Mesenteric fat pad (tissue), 1 donor: Measurements from ENCODE around the gene FAM118B. TPM values are rescaled to one million over a fixed set of nuclear protein-coding genes. Genes with fewer than 3 reads are reported as not detected.

Experiments used
- DNase-seq: peaks from one replicate; pipeline ENCODE4 v3.0.0-alpha.2; 2020; ENCODE audit warnings: low spot score
- long read RNA-seq: library from polyadenylated mRNA; unstranded; transcript quantifications from one replicate; pipeline ENCODE4 v2.0.0, GENCODE V29; 2020
- total RNA-seq: library from RNA; stranded (reverse); fragmentation: NEBNext Ultra II Directional; extraction: Animal tissue kit (Norgen Biotek cat#: 25700); gene quantifications from one replicate; pipeline ENCODE4 v1.2.1, GENCODE V29; 2021
- donor health status: DM: yes; HTN: yes; CAD: no.

Gene FAM118B
- 18.7 TPM for total RNA-seq
- long read RNA-seq, transcript FAM118B-209 (9 exons, 2,402 nt) = major isoform, 48 of 93 reads
- long read RNA-seq, partial matches to known transcripts = 6 of 93 reads
- long read RNA-seq, other reads (novel, unspliced or antisense) = 35 of 93 reads

DNA sequence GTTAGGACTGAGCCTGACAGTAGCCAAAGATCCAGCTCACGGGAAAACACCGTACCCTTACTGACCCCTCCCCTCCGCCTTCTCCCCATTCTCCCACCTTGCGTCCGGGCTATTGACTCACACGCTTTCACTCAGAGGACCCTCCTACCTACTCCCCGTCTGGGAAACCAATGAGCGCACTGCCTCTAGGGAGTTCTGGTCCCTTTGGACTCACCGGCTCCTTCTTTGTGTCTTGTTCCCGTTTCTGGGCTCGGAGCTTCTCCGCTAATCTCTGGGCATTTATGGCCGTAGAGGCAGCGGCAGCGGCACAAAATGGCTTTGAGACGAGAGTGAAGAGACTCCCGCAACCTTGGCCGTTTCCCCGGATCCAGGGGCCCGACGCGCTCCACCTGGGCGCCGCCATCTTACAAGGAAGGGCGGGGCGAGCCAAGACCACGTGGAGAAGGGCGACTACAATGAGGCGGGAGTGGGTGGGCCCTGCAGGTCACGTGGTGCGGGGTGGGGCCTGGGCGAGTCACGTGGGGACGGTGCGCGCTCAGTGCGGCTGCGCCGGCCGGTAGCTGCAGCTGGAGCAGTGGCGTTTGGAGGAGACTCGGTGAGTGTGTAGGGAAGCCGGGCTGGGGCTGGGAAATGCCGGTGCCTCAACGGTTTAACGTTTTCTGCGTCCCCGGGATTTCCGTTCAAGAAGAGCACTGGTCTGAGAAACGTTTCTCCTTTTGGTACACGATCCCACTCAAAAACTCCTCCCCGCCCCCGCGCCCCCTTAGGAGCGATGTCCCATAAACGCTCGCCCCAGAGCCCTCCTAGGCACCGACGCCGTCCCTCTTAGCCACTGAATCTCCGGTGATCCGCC lies at the start of gene FAM118B, which contains the start of gene RPUSD4:
Gene FAM118B (plus strand): TSS at position 547 of the 853 bp plus-strand sequence. CDS start 23,220 bp downstream, outside the sequence.
Gene RPUSD4 (minus strand): TSS at position 415 of the 853 bp plus-strand sequence. CDS start 12 bp downstream, at position 403.
- DNase-seq = peak; percentile 100

DNA sequence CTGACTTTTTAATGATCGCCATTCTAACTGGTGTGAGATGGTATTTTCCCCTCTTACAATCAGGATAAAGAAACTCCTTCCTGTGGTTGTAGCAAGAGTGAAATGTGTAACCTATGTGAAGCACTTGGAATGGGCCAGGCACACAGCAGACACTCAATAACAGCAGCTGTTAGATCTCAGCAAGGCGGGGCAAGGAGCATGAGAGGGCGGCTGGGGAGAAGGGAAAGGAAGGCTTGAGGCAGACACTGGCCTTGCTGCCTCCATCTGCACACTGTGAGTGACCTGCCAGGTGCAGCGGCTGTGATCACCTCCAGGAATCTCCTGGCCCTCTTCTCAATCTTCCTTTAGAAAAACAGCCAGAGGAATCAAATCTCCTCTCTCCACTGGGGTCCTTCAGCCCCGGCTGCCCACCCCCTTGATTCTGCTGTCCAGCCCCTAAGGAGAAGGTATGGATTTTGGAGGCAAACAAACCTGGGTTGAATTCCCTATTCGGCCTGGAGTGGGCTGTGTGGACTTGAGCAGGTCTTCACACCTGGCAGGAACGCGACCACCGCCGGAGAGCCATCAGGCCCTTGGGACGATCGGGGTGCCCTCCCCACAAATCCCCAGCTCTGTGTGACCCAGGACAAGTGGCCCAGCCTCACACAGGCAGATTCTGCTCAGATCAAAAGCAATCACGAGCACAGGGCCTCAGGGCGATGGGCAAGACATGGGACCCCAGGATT lies 49.1 kb upstream of the FAM118B start:
- DNase-seq = no peak

DNA sequence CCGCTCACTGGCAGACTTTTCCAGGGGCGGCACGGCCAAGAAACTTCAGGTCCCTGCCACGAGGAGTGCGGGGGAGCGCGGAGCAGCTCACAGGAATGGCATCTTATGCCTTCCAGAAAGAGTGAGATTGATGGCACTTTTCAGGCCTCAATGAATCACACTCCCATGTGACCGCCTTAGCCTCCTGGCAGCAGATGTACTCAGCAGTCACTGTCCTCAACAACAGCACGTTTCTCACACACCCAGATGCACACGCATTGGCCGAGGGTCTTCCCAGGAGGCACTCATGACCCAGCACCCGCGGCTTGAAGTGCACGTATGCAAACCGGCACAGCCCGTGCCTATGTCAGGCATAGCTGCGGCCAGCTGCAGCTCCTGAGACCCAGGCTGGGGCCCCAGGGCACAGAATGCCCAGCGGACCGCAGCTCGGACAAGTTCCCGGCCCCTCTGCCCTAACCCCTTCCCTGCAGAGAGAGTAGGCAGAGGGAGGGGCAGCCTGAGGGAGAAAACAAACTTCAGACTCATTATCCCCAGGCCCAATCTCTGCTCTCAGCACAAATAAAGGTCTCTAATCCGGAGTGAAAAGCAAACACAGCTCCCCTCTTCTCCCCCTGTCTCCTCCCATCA lies 48.4 kb upstream of the FAM118B start:
- DNase-seq = no peak

DNA sequence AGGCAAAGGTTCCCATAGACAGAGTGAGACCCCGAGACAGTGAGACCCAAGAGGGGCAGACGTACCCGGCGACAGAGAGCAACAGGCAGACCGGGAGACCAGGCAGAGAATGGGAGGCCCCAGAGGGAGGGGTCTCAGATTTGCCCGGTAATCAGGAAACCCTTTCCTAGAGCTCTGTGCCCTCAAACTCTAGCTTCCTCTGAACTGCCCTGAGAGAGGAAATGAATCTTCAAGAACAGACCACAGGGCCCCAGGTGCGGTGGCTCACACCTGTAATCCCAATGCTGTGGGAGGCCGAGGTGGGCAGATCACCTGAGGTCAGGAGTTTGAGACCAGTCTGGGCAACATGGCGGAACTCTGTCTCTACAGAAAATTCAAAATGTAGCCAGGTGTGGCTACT lies 47.8 kb upstream of the FAM118B start:
- DNase-seq = no peak

DNA sequence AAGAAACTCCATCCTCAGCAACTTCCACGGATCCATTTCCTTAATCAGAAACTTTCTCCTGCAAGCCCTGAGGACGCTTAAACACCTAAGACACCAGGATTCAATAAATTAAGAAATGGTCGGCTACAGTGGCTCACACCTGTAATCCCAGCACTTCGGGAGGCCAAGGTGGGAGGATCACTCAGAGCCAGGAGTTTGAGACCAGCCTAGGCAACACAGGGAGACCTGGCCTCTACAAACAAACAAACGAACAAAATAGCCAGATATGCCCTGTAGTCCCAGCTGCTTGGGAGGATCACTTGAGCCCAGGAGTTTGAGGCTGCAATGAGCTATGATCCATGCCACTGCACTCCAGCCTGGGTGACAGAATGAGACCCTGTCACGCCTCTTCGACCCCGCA lies 46.8 kb upstream of the FAM118B start:
- no peak for DNase-seq

DNA sequence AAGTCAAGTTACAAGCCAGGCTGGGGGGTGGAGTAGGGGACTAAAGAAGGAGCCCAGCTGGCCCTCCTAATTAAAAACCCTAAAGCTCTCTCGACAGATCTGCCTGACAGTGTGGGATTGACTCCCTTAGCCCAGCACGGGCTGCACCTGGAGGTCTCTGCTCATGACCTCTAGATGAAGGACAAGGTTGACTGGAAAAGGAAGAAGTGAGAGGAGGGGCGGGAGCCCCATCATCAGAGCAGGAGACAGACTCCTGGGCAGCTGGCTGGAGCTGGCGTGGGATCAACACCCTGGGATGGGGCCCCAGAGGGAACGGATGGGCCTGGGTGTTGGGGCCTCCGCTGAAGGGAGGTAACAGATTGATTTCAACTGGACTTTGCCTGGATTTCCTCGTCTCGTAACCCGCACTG lies 46.3 kb upstream of the FAM118B start:
- no peak for DNase-seq

DNA sequence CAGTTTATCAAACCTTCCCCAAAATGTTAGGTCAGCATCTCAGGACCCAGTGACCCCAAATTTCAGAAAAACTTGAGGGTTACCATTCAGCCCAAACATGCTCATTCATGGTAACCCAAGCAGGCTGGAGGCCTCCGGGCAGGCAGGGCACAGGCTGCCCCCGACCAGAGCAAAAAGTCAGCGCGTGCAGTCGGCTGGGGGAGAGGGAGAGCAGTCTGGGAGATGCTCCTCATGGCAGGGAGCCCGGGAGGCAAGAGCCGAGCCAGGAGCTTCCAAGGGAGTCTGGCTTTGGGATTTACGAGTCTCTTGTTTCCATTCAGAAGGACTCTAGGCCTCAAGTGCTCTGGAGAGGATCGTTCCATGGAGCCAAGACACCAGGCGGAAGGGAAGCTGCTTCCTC lies 45.8 kb upstream of the FAM118B start:
- DNase-seq = no peak

DNA sequence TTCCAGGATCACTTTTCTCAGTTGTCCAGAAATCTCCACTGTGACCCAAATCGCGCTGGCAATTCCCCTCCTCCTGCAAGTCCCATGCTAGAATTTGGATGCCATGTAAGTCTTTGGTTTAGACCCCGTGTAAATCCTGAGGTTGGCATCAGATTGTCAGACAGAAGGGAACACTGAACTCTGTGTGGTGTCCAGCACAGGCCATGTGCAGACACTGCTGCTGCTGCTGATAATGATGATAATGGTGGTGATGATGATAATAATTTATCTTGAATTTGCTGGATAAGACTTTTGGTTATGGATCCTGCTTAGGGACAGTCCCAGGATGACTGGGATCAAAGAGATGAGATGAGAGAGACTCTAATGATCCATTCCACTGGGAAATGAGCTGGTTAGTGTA lies 45.2 kb upstream of the FAM118B start:
- no peak for DNase-seq

DNA sequence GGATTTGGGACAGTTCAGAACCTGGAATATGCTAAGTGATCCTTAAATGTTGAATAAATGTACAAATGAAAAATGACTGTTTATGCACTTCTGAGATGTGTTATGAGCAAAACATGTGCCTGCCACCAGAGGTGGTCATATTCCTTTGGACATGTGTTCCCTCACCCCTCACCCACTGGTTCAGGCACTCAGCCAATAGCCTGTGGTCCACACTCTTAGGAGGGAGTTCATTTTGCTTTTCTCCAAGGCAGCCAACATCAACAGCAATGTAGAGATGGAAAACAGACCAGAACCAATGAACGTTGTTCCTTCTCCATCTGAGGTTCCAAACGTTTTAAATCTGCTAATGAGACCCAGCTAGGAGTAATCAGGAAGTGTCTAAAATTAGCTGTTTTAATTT lies 44.1 kb upstream of the FAM118B start:
- DNase-seq = no peak

DNA sequence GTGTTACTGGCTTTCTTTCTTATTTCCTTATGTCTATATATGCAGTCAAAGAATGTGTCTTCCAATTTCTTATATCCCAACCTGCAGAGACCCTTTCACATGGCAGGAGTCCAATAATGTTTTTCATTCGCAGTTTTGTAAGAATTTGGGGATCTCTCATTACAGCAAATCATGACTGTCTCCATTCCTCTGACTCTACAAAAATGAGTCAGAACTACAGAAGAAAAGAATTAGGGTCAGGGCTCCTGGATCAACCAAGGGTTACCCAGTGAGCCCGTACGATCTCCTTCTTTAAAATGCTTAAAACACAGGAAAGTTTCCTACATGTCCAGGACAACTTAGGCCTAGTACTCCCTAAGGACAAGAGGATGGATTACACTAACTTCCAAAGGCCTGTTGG lies 42.3 kb upstream of the FAM118B start:
- DNase-seq = no peak

DNA sequence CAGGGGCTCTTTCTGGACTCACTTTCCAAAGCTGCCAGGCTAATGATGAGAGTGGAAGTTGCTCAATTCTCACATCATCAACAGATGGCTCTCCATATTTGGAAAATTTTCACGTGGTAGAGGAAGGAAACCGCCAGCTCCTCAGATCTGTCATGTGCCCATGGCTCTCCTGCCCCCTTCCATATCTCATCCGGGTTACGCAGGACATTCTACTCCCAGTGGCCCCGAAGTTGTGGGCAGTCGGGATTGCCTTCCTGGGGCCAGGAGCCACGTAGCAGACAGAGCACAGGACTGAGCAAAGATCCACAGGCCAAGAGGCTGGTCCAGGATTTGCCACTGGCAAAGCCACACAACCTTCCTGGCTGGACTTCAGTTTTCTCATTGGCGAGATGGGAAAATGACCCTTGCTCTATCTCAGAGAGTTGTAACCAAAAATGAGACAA lies 39.0 kb upstream of the FAM118B start:
- no peak for DNase-seq

DNA sequence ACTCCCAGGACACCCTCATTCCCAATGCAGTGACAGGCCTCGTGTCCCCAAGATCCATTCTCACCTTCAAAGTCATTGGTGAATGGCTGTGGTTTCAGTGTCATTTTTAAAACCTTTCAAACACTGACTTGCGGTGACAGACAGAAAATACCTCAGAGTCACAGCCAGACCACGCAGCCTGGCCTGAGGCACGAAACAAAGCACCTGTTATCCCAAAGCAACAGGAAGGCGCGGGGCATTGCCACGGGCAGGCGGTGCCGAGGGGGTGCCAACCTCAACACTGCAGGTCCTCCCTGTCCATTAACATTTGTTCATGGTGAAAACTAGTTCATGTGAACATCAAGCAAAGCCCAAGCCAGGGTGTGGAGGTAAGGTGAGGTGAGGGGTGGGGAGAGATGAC lies 38.3 kb upstream of the FAM118B start:
- DNase-seq = no peak

DNA sequence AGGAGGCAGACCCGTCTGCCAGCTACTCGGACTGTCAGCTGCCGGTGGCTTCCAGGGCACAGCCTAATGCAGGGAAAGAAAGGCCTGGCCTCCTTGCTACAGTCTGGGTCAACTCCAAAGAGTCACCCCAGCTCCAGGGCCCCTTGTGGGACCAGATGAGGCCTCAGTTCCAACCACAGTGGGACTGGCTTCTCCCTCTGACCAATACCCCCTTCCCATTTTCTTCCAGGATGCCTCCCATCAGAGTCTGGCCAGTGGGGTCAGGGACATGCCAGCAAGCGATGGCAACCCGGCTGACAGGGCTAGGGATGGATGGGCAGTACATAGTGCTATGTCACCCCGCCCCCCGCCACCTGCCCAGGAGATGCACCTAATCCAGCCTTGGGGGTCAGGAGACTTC lies 36.8 kb upstream of the FAM118B start:
- no peak for DNase-seq

DNA sequence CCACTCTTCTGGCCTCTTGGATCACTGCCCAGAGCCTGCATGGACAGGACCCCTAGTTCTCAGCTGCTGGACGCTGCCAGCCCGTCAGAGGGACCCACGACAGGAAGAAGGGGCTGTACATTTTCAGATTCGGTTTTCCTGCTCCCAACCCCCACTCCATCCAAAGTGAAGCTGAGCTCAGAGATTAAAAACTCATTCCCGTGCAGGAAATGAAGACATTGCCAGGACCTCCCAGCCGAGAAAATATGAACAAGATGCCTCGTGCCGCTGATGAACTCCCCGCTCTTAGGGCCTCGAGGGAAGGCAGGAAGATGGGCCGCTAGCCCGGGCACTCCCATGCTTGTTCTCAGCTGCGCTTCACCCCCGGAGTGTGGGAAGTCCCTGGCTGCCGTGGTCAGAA lies 36.2 kb upstream of the FAM118B start:
- no peak for DNase-seq

DNA sequence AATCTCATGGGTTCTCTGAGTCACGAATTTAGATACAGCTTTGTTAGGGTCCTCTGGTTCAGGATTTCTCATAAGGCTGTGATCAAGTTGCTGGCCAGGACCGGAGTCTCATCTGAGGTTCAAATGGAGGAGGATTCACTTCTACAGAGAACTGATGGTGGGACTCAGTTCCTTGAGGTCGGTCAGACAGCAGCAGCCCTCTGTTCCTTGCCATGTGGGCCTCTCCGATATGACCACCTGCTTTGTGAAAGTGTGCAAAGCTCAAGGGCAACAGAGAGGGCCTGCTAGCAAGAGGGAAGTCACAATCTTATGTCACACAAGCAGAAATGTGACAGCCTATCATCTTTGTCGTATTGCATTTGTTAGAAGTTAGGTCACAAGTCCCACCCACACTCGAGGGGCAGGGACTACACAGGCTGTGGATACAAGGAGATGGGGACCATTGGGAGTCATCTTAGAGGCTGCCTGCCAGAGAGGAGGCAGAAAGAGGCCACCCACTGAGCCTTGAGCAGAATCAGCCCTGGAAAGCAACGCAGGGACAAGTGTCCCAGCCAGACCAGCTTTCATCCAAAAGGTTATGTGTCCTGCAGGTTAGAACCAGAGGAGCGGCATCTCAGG lies 34.6 kb upstream of the FAM118B start:
- DNase-seq = no peak

DNA sequence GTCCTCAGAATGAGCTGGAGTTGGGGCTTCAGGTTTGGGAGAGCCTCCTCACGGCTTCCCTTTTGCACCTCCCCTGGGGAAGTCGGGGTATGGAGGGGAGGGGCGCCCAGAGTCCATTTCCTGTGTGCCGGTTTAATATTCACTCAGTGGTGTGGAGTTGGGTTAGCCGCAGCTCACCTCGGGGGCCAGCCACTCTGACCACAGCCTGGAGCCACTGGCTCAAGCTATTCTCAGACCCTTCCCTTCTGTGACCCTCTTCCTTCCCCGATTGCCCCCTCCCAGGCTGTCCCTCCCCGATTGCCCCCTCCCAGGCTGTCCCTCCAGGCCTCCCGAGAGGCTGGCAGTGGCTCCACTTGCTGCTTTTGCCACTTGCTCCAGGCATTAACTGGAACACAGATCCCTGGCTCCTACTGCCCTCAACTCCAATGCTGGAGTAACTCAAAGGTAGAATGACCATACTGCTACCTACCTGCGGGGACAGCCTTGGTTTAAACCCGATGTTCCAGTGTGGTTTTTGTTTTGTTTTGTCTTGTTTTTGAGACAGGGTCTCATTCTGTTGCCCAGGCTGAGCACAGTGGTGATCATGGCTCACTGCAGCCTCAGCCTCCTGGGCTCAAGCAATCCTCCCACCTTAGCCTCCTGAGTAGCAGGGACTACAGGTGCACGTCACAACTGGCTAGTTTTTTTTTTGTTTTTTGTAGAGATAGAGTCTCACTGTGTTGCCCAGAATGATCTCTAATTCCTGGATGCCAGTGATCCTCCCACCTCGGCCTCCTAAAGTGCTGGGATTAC lies 29.4 kb upstream of the FAM118B start:
- DNase-seq = no peak

DNA sequence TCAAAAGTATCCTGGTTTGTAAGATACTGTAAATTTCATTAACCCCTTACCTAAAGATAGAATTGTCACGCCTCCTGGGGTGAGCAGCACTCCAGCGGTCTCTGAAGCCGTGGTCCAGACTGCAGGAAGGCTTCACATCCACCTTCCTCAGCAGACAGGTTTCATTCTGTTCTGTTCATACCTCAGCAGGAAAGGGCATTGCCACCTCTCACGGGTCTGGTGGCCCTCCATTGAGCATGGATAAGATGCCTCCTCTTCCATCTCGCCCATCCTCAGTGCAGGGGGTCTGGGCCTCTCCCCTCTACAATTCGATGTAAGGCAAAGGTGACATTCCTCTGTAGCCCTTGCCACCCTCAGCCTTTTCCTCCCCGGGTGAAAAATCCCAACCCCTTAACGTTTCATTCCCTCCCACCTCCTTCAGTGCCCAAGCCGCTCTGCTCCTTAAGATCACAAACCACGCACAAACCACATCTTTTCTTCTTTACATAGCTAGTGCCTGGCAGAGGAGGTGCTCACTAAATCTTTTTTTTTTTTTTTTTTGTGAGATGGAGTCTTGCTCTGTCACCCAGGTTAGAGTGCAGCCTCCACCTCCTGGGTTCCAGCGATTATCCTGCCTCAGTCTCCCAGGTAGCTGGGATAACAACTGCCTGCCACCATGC lies 28.7 kb upstream of the FAM118B start:
- no peak for DNase-seq

DNA sequence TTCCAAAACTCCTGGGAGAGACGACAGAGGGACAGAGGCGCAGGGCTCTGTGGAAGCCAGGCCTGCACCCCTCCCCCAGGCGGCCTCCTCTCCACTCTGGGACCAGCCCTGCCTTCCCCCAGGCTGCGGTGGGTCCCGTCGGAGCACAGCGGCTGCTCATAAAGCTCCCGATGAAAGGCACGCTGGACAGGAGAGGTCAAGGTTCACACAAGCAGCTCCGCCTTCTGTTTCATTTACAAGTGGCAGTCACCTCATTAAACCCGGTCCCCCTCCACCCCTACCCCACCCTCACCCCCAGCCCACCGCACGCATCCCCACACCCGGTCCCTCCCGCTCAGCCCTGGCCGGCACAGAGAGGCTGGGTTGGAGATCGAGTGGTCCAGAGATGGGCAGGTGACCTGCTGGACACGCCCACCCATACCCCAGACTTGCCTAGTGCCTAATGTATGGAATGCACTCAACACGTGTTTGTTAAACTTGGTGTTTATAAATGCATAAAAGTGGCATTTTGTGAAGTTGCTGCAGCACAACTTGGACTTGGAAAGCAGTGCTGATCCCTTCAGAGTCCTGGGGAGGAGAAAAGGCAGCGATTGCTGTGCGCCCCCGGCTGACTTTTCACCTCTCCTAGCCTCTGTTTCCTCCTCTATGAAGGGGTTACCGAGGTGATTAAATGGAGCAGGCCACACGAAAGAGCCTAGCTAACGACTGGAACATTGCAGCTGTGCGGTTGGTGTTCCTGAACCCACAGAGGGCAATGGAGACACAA lies 26.1 kb upstream of the FAM118B start:
- DNase-seq = no peak
